Upper lobe of left lung (tissue), 6 donors: Measurements from ENCODE around the gene TTC7B. TPM values are rescaled to one million over a fixed set of nuclear protein-coding genes. Genes with fewer than 3 reads are reported as not detected.
A peak's percentile ranks its signal among the peaks of the same experiment; 100 is the strongest.

Experiments
- ATAC-seq, 2 donors: fragments of 200-7000 bp; cut with Tn5 transposase; one replicate each; pipeline ENCODE4 v1.9.1; 2022; ENCODE audit warnings: mild to moderate bottlenecking in 2 of 2, moderate library complexity in 2 of 2; ENCODE audit not compliant: low FRiP score in 2 of 2
- DNase-seq, 2 donors: peaks; one replicate each; pipeline ENCODE4 v3.0.0-alpha.2; 2019 to 2020
- H3K27ac ChIP-seq, 4 donors: fragments of 200-600 bp; sonication (generic); one replicate each; pipeline ENCODE4 v1.5.1; 2016 to 2019
- H3K27me3 ChIP-seq, 4 donors: fragments of 200-600 bp; sonication (generic); one replicate each; pipeline ENCODE4 v1.5.1; 2017 to 2019
- H3K36me3 ChIP-seq, 4 donors: fragments of 200-600 bp; sonication (generic); one replicate each; pipeline ENCODE4 v1.5.1; 2016 to 2019
- H3K4me1 ChIP-seq, 4 donors: fragments of 200-600 bp; sonication (generic); one replicate each; pipeline ENCODE4 v1.5.1; 2018 to 2019
- H3K4me3 ChIP-seq, 4 donors: fragments of 200-600 bp; sonication (generic); one replicate each; pipeline ENCODE4 v1.5.1; 2017 to 2019; ENCODE audit warnings: mild to moderate bottlenecking in 2 of 4, moderate library complexity in 1 of 4
- H3K9me3 ChIP-seq, 4 donors: fragments of 200-600 bp; sonication (generic); one replicate each; pipeline ENCODE4 v1.5.1; 2018 to 2019
- CTCF ChIP-seq, 6 experiments: fragments of 450-650 bp in 4 of 6; fragments of 200-600 bp in 2 of 6; sonication (generic) in 2 of 6; IDR thresholded peaks; one replicate each; pipeline ENCODE4 v1.5.1; 2016 to 2019; ENCODE audit warnings: antibody characterized with exemption in 6 of 6
- EP300 ChIP-seq, 4 donors: sonication (generic); formaldehyde crosslinking; IDR thresholded peaks; one replicate each; pipeline ENCODE4 v1.5.1; 2017; ENCODE audit warnings: antibody characterized with exemption in 4 of 4, control low read depth in 2 of 4
- POLR2A ChIP-seq, 4 donors: fragments of 450-650 bp; IDR thresholded peaks; one replicate each; pipeline ENCODE4 v1.5.1; 2016 to 2017; ENCODE audit warnings: antibody characterized with exemption in 4 of 4, mild to moderate bottlenecking in 2 of 4
- POLR2AphosphoS5 ChIP-seq, 2 donors: sonication (generic); formaldehyde crosslinking; IDR thresholded peaks; one replicate each; pipeline ENCODE4 v1.5.1; 2017; ENCODE audit warnings: antibody characterized with exemption in 2 of 2
- WGBS, 2 donors: methylation state at CpG; one replicate each; pipeline ENCODE4 v1.1.5; 2017 to 2018; 5-methylcytosine and 5-hydroxymethylcytosine counted together
- total RNA-seq, 6 donors: library from RNA; depleted of rRNA in 4 of 6; stranded (reverse); fragments of >200 nt in 4 of 6; gene quantifications; one replicate each; pipeline versions ENCODE4 v1.1.0 to v1.2.1, GENCODE V29; 2016 to 2021
- donor health status: DM: no; HTN: no; CAD: no; lungs with moderate emphysema.
- donor health status: DM: no; HTN: yes; CAD: no; lungs with severe emphysema.

The TTC7B gene
- total RNA-seq, 6 donors from 2014 or later = 13.5 to 87.3 (median 37.5) TPM

DNA sequence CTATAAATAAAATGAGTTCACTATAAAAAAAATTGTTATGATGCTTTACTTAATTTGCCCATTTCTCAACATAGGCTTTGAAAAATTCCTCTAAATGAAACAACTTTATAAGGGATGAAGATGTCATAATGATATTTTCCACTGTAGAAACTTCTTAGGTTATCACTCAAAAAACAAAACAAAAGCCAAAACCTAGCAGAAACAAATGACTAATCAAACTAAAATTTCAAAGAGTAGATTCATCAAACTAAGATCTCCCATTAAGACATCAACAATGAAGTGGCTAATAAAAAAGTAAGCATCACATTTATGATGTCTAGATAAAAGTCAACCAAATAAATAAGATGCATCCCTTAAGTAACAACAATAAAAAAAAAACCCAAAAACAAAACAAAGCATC lies 36.9 kb upstream of the TTC7B start:
- no peak overlapping the region for H3K27ac ChIP-seq
- DNase-seq (no peak), ATAC-seq (no peak)
- no peaks in the 10 kb centered on the region for H3K9me3 ChIP-seq
- no peaks in the 10 kb centered on the region for H3K36me3 ChIP-seq
- H3K27me3 ChIP-seq = no peaks in the 10 kb centered on the region
- peaks cover 0 to 5% (median 0%) of the 10 kb centered on the region in 4 donors for H3K4me1 ChIP-seq
- H3K4me3 ChIP-seq = no peak overlapping the region
- TF ChIP-seq POLR2AphosphoS5 (IDR thresholded peaks at IDR 0.05) (no peak), CTCF (IDR thresholded peaks at IDR 0.05) (no peak), EP300 (IDR thresholded peaks at IDR 0.05) (no peak), POLR2A (IDR thresholded peaks at IDR 0.05) (no peak)

DNA sequence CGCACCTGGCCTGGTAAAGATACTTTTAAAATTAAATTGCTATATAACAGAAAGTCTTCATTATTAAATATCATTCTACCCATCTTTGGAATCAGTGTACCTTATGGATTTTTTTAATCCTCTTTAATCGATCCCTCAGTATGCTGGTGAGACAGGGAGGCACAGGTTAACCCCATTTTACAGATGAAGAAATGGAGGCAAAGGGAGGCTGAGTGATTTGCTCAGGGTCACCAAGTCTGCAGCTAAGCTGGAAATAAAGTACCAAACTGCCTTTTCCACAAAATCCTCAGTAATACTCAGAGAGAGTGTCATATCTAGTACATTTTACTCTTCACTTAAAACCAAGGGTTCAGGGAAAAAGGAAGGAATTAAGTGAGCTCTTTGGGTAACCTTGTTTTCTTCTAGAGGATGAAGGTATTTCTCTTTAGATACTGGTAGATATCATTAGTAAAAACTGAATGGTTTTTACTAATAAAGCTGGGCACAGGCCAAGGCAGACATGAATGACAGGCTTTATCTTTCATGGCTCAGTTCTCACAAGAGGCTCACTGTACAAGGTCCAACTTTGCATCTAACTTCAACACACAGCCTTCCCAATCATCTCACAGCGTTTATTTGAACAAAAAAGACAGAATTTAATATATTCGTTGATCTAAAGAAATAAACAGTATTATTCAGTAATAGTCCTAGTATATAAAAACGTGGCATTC lies 35.3 kb upstream of the TTC7B start:
- H3K27me3 ChIP-seq = no peaks in the 10 kb centered on the region
- no peaks in the 10 kb centered on the region for H3K9me3 ChIP-seq
- no peak for ATAC-seq
- 90 to 94% methylated on average over 5 of the region's 5 CpGs for WGBS, 2 donors
- TF ChIP-seq POLR2AphosphoS5 (IDR thresholded peaks at IDR 0.05) (no peak), EP300 (IDR thresholded peaks at IDR 0.05) (no peak)
- no peak overlapping the region for H3K4me3 ChIP-seq
- no peak overlapping the region for H3K27ac ChIP-seq
- H3K4me1 ChIP-seq = peaks cover 0 to 5% (median 0%) of the 10 kb centered on the region in 4 donors
- H3K36me3 ChIP-seq = no peaks in the 10 kb centered on the region
- DNase-seq = no peak

DNA sequence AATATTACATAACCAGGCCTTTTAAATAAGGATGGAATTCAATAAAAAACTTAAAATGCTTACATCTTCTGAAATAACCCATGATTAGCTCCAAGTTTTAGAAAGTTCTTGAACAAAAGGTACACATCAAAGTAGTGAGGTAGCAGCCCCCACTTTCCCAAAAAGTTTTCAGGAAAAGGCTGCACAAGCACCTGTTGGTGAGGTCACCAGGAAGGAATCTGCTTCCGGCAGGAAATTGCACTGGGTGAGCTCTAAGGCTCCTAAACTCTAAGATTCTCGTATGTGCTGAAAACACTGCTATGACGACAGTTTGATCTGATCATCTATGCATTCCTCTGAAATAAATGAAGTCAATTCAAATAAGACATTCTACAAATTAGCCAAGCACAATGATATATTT lies 34.3 kb upstream of the TTC7B start:
- Histone ChIP-seq H3K27ac (no peak overlapping the region), H3K27me3 (no peaks in the 10 kb centered on the region), H3K9me3 (no peaks in the 10 kb centered on the region), H3K36me3 (no peaks in the 10 kb centered on the region), H3K4me3 (no peak overlapping the region), H3K4me1 (peaks cover 0 to 5% (median 0%) of the 10 kb centered on the region in 4 donors)
- ATAC-seq (no peak), DNase-seq (no peak)
- no peak for TF ChIP-seq POLR2A (IDR thresholded peaks at IDR 0.05)
- TF ChIP-seq EP300 (IDR thresholded peaks at IDR 0.05) = no peak
- peak in 1 of 2 donors; percentile 38 for TF ChIP-seq POLR2AphosphoS5 (IDR thresholded peaks at IDR 0.05)
- WGBS, 2 donors = 37 to 44% methylated on average over 3 of the region's 3 CpGs

GRCh38 chr14:90849787-90850444 lies 33.7 kb upstream of the TTC7B start:
- Histone ChIP-seq H3K27ac (no peak overlapping the region), H3K27me3 (no peaks in the 10 kb centered on the region), H3K36me3 (no peaks in the 10 kb centered on the region), H3K4me3 (no peak overlapping the region), H3K9me3 (no peaks in the 10 kb centered on the region), H3K4me1 (peaks cover 0 to 5% (median 0%) of the 10 kb centered on the region in 4 donors)
- WGBS, 2 donors = 73 to 80% methylated on average over 7 of the region's 7 CpGs
- DNase-seq (no peak), ATAC-seq (no peak)
- TF ChIP-seq EP300 (IDR thresholded peaks at IDR 0.05) = no peak
- no peak for TF ChIP-seq CTCF (IDR thresholded peaks at IDR 0.05)
- no peak for TF ChIP-seq POLR2AphosphoS5 (IDR thresholded peaks at IDR 0.05)
- TF ChIP-seq POLR2A (IDR thresholded peaks at IDR 0.05) = no peak

- H3K4me1 ChIP-seq = peaks cover 0 to 5% (median 0%) of the 10 kb centered on the region in 4 donors
- H3K27me3 ChIP-seq = no peaks in the 10 kb centered on the region
- WGBS, 2 donors = 85 to 93% methylated on average over 17 of the region's 17 CpGs
- no peak overlapping the region for H3K4me3 ChIP-seq
- TF ChIP-seq POLR2A (IDR thresholded peaks at IDR 0.05) (no peak), EP300 (IDR thresholded peaks at IDR 0.05) (no peak), POLR2AphosphoS5 (IDR thresholded peaks at IDR 0.05) (no peak), CTCF (IDR thresholded peaks at IDR 0.05) (no peak)
- no peak for ATAC-seq
- no peaks in the 10 kb centered on the region for H3K9me3 ChIP-seq
- H3K36me3 ChIP-seq = no peaks in the 10 kb centered on the region
- no peak overlapping the region for H3K27ac ChIP-seq
- no peak for DNase-seq
Measured at GRCh38 chr14:90848944-90849731, 32.9 kb upstream of the TTC7B start.
